GM21825 (cell line): ENCODE data around the gene SLC16A9.

Source experiments
- ATAC-seq: cut with Tn5 transposase; IDR thresholded peaks from one replicate; pipeline ENCODE4 v1.9.1; 2021; ENCODE audit warnings: mild to moderate bottlenecking, moderate library complexity; ENCODE audit not compliant: unreplicated experiment

The SLC16A9 gene

DNA sequence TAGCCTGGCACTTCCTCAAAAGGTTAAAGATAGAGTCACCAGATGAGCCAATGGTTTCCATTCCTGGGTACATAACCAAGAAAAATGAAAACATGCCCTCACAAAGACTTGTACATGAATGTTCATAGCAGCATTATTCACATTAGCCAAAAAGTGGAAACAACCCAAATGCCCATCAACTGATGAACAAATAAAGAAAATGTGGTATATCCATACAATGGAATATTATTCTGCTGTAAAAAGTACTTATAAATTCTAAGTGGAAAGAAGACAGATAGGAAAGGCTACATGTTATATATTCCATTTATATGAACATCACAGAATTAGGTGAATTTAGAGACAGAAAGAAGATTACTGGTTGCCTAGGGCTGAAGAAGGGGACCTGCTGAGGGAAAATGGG lies 10.7 kb upstream of the SLC16A9 start:
- no peak for ATAC-seq

DNA sequence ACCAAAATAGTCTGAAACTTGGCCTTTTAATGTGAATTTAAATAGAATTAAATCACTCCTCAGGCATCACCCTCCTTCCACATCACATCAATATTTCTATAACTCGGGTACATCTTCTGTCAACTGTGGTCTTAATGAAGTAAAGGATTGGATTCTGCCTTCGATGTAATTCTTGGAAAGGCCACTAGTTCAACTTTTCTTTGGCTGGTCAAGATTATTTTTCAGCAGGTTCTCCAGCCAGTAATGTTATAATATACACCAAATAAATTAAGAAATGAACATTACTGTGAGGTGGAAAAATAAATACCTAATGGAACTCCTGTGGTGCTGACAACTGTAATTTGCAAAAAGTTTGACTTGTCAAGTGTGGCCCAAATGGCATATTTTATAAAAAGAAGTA lies 9.7 kb upstream of the SLC16A9 start:
- no peak for ATAC-seq

DNA sequence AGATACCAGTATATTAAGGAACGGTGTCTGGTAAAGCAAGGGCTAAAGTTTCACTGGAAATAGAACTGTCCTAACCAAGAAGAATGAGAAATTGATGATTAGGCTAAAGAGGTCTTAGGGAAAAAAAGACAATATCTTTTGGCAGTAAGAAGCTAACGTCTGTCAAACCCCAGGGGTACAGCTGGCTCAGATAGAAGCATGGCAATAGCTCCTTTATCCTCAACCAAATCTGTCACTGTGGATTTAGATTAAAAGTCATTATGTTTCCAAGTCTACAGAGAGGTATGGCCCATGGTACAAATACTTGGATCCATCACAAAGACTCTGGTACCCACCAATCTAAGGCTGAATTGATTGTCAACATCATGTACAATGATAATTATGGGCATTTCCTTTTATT lies 8.6 kb upstream of the SLC16A9 start:
- ATAC-seq, result no peak

DNA sequence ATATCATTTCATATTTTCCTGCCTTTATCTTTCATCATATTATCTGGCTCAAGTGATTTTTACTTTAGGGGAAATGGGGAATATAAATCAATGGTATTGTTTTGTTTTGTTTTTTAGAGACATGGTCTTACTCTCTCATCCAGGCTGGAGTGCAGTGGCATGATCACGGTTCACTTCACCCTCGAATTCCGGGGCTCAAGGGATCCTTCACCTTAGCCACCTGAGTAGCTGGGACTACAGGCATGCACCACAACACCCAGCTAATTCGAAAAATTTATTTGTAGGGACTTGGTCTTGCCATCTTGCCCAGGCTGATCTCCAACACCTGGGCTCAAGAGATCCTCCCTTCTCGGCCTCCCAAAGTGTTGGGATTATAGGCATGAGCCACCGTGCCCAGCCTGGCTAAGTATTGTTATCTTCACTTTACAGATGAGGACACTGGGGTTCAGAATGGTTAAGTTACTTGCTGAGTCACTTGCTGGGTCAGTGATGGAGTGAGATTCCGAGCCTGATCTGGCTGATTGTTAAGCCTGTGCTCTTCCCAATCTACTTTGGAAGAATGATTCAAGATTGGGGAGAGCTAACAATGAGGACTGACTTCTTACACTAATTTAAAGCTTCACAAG lies 3.7 kb upstream of the SLC16A9 start:
- no peak for ATAC-seq

DNA sequence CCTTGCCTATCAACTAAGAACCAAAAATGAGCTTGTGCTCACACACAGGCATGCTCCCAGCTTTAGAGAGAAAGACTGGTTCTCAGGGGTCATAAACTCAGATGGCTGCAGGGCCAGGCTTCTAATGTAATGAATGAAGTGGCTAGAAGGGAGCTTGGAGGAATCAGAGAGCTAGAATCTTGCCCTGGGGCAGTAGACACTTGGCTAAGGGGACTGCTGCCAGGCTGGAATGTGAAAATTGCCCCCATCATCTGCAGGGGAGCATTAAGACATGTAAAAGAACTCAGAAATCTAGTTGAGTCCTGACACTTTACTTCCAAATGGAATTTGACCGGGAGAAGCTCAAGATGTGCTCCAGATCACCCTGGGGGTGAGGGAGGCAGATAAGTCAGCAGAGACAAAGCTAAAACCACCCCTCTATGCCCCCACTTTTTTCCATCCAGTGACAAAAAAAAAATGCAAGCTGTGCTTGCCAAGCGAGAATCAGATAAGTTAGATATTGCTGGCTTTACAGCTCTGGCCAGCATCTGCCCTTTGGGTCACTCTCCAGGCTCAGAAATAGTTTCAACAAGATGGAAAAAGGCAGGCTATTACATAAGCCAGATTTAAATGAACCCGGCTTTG lies 2.3 kb upstream of the SLC16A9 start:
- ATAC-seq, result no peak

DNA sequence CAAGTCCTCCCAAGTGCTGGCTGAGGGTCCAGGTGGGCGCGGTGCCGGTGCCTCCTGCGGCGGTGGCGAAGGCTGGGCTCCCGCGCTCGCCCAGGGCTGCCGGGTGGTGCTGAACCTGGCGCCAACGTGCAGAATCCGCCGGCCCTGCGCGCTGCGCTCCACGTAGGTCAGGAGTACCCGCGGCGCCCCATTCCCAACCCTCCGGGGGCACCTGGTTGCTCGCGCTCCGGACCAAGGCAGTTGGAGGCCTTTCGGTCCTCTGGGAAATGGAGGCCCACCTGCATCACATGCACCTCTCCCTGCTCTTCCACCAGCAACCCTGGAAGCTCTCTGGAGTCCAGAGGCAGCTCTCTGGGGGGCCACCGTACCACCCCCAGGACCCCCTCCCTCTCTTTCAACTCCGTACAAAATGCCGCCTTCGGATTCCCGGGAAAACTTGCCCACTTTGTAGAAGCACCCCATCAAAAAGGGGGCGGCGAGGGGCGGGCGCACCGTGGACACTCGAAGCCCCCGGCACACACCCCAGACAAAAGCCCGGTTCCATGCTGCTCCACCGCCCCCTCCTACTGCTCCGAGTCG lies 745 bp downstream of the SLC16A9 start:
- ATAC-seq, result no peak

DNA sequence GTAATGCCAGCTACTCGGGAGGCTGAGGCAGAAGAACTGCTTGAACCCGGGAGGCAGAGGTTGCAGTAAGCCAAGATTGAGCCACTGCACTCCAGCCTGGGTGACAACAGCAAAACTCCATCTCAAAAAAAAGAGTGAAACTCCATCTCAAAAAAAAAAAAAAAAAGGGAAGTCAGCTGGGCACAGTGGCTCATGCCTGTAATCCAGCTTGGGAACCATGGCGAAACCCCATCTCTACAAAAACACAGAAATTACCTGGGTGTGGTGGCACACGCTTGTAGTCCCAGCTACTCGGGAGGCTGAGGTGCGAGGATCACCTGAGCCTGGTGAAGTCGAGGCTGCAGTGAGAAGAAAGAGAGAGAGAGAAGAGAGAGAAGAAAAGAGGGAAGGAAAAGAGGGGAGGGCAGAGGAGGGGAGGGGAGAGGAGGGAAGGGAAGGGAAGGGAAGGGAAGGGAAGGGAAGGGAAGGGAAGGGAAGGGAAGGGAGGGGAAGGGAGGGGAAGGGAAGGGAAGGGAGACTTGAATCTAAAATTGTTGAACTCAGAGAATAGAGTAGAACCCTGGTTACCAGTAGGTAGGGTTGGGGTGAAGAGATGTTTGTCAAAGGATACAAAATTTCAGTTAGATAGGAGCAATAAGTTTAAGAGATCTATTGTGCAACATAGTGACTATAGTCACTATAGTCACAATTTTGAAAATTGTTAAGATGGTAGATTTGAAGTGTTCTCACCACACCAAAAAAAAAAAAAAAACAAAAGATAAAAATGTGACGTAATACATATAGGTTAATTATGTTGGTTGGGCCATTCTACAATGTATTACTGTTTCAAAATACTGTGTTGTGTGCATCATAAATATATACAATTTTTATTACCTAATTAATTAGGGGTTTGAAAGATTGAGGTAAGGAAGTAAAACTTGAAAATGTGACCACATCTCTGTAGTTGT lies 2.5 kb downstream of the SLC16A9 start:
- no peak for ATAC-seq

DNA sequence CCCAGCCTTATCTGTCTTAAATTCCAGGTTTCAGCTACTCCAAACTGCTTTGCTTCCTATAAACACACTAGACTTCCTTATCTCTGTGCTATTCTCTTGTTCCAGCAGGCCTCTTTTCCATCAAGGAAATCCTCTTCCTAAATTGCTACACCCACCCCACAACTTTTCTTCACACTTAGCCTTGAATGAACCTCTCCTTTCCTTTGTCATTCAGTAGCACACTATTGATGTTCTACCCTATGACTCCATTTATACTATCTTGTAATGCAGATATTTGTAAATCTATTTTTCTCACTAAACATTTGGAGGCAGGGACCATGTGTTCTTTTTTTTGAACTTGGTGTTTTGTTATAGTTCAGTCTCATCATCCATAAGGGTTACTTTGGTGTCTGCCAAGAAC lies 3.7 kb downstream of the SLC16A9 start:
- no peak for ATAC-seq

DNA sequence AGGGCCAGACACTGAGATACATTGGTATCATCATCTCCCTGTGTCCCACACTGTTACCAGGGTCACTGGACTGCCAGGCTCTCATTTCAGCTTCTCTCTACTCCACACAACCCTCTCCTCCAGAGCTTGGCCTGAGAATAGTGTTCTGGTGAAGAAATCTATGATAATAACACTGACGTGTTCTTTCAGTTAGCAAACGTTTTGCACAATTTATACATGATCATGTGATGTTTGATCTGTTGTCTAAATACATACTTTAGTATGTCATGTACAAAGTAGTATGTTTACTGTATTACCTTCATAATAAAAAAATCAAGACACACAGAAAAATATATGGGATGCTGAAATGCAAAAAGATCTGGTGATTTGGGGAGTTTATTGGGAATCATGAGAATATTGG lies 5.0 kb downstream of the SLC16A9 start:
- ATAC-seq, result no peak

DNA sequence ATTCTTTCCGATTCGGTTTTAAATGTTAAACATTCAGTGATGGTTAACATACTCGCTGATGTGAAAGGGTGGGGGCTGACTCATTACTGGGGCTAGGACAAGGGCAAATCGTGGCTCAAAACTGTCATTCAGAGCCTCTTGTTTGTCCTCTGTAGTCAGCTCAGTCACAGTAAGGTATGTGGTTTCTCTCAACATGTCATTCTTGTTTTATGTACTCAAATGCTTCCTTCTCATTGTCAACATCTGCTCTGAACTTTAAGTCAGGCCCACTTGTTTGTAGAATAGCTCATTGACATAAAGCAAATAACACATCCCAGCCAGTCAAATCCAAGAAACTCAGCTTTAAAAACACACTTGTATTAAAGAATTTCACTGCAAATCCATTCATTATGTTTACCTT lies 7.3 kb downstream of the SLC16A9 start:
- ATAC-seq, result no peak

DNA sequence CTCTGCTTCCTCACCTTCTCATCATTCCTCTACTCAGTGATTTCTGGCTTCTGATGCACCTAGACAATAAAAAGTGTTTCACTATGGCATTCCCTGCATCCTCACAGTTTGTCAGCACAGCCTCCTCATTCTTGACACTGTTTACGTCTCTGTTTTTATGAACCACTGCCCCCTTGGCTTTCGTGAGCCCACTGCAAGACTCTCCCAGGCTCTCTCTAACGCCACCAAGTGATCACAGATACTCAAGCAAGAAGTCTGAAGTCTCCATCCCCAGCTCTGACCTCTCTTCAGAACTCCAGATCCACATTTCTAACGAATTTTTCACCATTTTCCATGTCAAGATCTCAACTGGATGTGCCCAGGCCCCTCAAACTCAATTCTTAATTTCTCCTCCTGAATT lies 8.9 kb downstream of the SLC16A9 start:
- ATAC-seq, result no peak

DNA sequence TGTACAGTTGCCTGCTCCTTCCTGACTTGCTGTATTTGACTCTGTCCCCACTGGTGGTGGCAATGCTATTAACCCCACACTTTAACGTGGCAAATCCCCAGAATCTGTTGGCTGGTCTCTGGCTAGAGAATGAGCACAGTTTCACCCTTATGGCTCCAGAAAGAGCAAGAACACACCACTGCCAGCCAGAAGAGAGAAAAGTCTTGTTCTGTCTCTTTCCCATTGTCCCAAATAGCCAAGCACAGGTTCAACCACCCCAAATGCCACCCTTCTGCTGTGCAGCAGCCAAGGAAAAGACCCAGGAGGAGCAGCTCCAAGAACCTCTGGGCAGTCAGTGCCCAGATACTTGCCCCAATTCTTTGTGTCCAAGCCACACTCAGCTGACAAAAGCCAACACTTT lies 11.3 kb downstream of the SLC16A9 start:
- no peak for ATAC-seq

DNA sequence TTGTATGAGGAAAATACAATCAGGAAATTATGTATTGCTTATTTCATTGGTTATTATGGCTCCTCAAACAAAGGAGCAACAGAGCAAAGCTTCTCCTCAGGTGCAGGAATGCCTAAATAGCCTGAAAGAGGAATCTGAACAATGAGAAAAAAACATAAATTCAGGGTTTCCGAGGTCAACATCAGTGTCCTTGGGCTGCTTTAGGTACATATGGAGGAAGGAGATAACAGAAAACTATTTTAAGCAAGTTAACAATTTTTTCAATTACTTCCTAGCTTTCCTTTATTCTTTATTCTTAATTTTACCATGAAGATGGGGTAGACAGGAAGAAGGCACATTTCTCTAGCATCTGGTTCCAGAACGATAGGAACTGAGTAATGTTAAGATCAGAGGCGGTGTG lies 14.0 kb downstream of the SLC16A9 start:
- ATAC-seq, result no peak

DNA sequence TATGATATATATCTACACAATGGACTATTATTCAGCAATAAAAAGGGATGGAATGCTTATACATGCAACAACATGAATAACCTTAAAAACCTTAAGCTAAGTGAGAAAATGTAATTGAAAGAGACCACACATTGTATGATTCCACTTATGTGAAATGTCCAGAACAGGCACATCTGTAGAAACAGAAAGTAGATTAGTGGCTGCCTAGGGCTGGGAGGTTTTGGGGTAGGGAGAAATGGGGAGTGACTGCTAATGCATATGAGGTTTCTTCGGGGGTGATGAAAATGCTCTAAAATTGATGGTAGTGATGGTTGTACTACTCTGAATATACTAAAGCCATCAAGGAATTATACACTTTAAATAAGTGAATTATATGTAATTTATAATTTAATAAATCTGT lies 14.7 kb downstream of the SLC16A9 start:
- no peak for ATAC-seq

DNA sequence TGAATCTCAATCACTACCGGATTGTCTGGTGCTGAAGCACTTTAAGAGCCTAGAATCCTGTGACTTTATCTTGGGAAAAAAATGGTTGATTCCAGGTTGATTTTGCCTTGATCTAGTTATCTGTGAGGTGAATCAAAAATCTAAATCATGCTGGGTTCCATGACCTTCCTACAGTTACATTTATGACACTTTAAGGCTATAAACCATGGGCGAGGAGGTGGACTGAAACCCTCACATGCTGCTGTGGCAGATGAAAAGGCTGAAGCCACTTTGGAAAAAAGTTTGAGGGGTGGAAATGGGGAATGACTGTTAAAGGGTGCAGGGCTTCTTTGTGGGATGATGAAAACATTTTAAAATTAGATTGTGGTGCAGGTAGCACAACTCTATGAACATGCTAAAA lies 17.5 kb downstream of the SLC16A9 start:
- ATAC-seq, result no peak

DNA sequence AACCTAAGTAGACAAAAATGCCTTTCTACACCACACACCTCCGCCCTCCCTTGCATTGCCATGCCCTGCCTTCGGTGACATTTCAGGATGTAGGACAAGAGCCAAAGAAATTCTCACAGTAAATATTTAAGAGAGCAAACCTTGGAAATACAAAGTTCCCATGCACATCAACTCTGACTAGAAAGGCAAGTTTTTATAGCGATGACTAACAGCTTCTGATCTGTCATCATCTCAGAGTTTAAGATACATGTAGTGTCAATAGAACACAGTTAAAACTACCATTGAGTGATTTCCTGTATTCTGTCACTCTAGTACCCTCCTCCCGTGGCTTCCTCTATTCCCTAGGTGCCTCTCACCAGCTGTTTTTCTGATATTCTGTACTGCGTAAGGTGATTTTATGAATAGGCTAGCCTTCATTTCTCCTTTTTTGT lies 20.7 kb downstream of the SLC16A9 start:
- ATAC-seq, result no peak

DNA sequence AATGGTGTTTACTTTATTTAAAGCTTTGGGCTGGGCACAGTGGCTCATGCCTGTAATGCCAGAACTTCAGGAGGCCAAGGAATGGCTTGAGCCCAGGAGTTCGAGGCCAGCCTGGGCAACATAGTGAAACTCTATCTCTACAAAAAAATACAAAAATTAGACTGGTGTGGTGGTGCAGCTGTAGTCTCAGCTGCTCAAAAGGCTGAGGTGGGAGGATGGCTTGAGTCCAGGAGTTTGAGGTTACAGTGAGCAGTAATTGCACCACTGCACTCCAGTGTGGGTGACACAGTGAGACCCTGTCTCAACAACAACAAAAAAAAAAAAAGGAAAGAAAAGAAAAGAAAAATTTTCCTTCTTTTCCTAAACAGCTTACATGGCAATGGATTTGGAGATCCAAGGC lies 22.0 kb downstream of the SLC16A9 start:
- no peak for ATAC-seq

DNA sequence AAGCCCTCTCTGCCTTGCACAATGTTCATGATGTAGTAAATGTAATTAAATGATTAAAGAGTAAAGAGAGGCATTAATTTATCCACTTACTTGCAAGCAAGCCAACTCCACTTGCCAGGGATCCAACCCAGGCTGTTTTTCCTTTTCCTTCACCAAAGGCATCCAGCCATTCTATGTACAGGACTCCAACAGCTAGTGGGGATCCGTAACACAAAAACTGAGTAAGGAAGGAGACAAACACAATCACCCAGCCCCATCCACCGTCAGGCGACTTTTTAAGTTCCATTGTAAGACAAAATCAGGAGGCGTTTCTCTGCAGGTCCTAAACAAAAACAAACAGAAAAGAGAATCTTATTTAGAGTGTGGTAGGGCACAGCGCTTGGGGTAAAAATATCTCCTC lies 25.6 kb downstream of the SLC16A9 start:
- ATAC-seq, result no peak

DNA sequence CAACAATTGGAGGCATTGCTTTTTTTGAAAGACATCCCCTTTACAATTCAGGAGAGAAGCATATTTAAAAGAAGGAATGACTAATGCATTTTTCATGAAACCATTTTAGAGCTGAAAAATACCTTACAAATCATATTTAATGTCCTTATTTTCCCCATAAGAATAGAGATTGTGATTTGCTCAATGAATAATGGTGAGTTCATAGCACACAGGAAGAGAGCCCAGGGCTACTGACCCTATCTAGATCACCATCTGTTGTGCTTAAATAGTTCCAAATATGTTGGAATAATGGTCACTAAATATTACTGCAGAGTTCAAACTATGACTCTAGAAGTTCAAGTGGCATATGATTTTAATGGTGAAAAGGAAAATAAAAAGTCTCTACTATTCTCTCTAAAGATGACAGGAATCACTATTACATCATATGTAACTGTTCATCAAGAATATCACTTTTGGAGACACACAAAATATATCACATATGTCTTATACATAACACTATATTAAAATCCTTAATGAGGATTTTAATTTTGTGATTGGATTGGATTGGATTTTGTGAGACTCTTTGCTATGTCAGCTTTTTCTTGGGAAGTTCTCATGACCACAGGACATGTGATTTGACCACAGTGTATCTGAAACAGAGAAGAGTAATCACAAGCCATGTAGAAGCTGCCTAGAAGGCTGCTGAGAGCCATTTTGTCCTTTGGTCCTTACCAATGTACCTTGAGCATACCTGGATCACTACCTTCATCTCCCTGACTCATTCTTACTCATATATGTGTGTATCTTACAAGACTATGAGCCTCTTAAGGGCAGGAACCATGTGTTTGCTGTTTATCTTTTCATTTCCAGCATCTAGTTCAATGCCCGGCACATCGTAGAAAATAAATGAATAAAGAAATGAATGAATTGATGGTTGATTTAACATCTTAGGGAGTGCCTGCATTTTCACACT lies 26.4 kb downstream of the SLC16A9 start:
- no peak for ATAC-seq

DNA sequence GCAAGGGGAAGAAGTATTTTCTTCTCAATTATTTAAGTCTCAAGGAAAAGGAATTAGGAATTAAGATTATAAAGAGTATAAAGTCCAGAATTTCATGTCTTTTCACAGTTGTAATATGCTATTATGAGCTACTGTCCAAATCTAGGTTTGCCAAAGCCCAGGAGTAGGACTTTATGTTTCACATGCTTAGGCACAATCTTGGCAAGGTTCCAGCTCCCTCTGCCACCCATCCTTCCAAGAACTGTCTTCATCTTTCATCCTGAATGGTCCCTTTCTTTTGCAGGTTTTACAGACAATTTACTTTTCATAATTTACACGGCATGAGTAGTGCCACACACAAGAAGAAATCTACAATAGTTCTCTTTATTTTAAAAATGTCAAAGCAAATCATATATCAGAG lies 29.5 kb downstream of the SLC16A9 start:
- no peak for ATAC-seq
